Hepatocyte (in vitro differentiated cells): ENCODE results near the gene SPSB1. TPM values are rescaled to one million over a fixed set of nuclear protein-coding genes. Genes with fewer than 3 reads are reported as not detected.

ENCODE experiments used
- DNase-seq: peaks from one replicate; pipeline ENCODE4 v3.0.0-alpha.2; 2016; ENCODE audit warnings: low spot score
- H2AFZ ChIP-seq: fragments of 200-600 bp; sonication (generic); 2 replicates; pipeline ENCODE4 v1.6.0; 2016; ENCODE audit warnings: antibody characterized with exemption, mild to moderate bottlenecking
- H3K27ac ChIP-seq: fragments of 200-600 bp; sonication (generic); 2 replicates; pipeline ENCODE4 v1.5.1; 2016; ENCODE audit warnings: mild to moderate bottlenecking
- H3K27me3 ChIP-seq: fragments of 200-600 bp; sonication (generic); 2 replicates; pipeline ENCODE4 v1.6.1; 2016
- H3K36me3 ChIP-seq: fragments of 200-600 bp; sonication (generic); replicated peaks from 2 replicates; pipeline ENCODE4 v1.5.1; 2016; ENCODE audit warnings: low read depth; ENCODE audit not compliant: insufficient read depth
- H3K4me1 ChIP-seq: fragments of 200-600 bp; sonication (generic); 2 replicates; pipeline ENCODE4 v1.5.1; 2016; ENCODE audit warnings: mild to moderate bottlenecking, moderate library complexity; ENCODE audit not compliant: insufficient read depth
- H3K4me2 ChIP-seq: fragments of 200-600 bp; sonication (generic); 2 replicates; pipeline ENCODE4 v1.6.0; 2016
- H3K4me3 ChIP-seq: fragments of 200-600 bp; sonication (generic); 2 replicates; pipeline ENCODE4 v1.5.1; 2016; ENCODE audit warnings: mild to moderate bottlenecking
- H3K79me2 ChIP-seq: fragments of 200-600 bp; sonication (generic); 2 replicates; pipeline ENCODE4 v1.6.0; 2017; ENCODE audit warnings: mild to moderate bottlenecking
- H3K9me2 ChIP-seq: fragments of 200-600 bp; sonication (generic); replicated peaks from 2 replicates; pipeline ENCODE4 v1.6.0; 2017; ENCODE audit warnings: mild to moderate bottlenecking; ENCODE audit not compliant: insufficient read depth
- H3K9me3 ChIP-seq: fragments of 200-600 bp; sonication (generic); 2 replicates; pipeline ENCODE4 v1.5.1; 2016; ENCODE audit warnings: low read depth, mild to moderate bottlenecking
- H4K20me1 ChIP-seq: fragments of 200-600 bp; sonication (generic); 2 replicates; pipeline ENCODE4 v1.6.0; 2016; ENCODE audit warnings: mild to moderate bottlenecking; ENCODE audit not compliant: insufficient read depth, poor library complexity, severe bottlenecking
- CTCF ChIP-seq: fragments of 200-600 bp; sonication (generic); IDR thresholded peaks from 2 replicates; pipeline ENCODE4 v1.5.1; 2016; ENCODE audit warnings: antibody characterized with exemption, mild to moderate bottlenecking; ENCODE audit not compliant: poor library complexity
- EZH2 ChIP-seq: fragments of 200-600 bp; sonication (generic); IDR thresholded peaks from 2 replicates; pipeline ENCODE4 v1.6.1; 2016; ENCODE audit warnings: antibody characterized with exemption, mild to moderate bottlenecking, borderline replicate concordance
- EZH2phosphoT487 ChIP-seq: fragments of 200-600 bp; sonication (generic); IDR thresholded peaks from one replicate; pipeline ENCODE4 v1.6.1; 2018; ENCODE audit warnings: antibody characterized with exemption, mild to moderate bottlenecking, low read depth, moderate library complexity; ENCODE audit not compliant: unreplicated experiment, severe bottlenecking
- WGBS: methylation state at CpG from one replicate; pipeline ENCODE4 v1.1.6; 2016; ENCODE audit warnings: low lambda C conversion rate; ENCODE audit errors: missing lambda C conversion rate; 5-methylcytosine and 5-hydroxymethylcytosine counted together
- polyA plus RNA-seq: library from polyadenylated mRNA; unstranded; fragments of >200 nt; fragmentation: Nextera tagmentation; extraction: Ambion mirVana; gene quantifications from 2 replicates; pipeline ENCODE4 v1.2.1, GENCODE V29; 2016
- total RNA-seq: library from RNA; depleted of rRNA; stranded (reverse); fragments of >200 nt; gene quantifications from 2 replicates; pipeline ENCODE4 v1.2.3, GENCODE V29; 2014

SPSB1 gene
- total and polyA plus RNA-seq, 2 experiments from 2014 or later, result 61.3 to 102 TPM

- TF ChIP-seq CTCF (no peak), EZH2 (no peak), EZH2phosphoT487 (no peak)
- H3K79me2 ChIP-seq, result no peaks in the 10 kb centered on the region
- no peak overlapping the region for H3K4me3 ChIP-seq
- 97% methylated on average over 24 of the region's 24 CpGs for WGBS
- no peak overlapping the region for H3K4me2 ChIP-seq
- no peaks in the 10 kb centered on the region for H4K20me1 ChIP-seq
- no peaks in the 10 kb centered on the region for H3K27me3 ChIP-seq
- no peak overlapping the region for H2AFZ ChIP-seq
- H3K36me3 ChIP-seq, result no peaks in the 10 kb centered on the region
- no peaks in the 10 kb centered on the region for H3K9me3 ChIP-seq
- H3K9me2 ChIP-seq, result no peaks in the 10 kb centered on the region
- no peak overlapping the region for H3K27ac ChIP-seq
- no peak for DNase-seq
- peaks cover 18% of the 10 kb centered on the region for H3K4me1 ChIP-seq
These were observed 20.7 kb upstream of the SPSB1 start for GRCh38 chr1:9271861-9272595.

GRCh38 chr1:9273177-9273576 is 19.5 kb upstream of the SPSB1 start:
- H3K9me3 ChIP-seq, result no peaks in the 10 kb centered on the region
- no peaks in the 10 kb centered on the region for H3K36me3 ChIP-seq
- no peak for DNase-seq
- H3K4me2 ChIP-seq, result no peak overlapping the region
- H3K79me2 ChIP-seq, result no peaks in the 10 kb centered on the region
- whole genome bisulfite sequencing, result 81% methylated on average over 11 of the region's 11 CpGs
- no peak overlapping the region for H3K4me3 ChIP-seq
- H3K9me2 ChIP-seq, result no peaks in the 10 kb centered on the region
- H2AFZ ChIP-seq, result no peak overlapping the region
- TF ChIP-seq CTCF (no peak), EZH2phosphoT487 (no peak), EZH2 (no peak)
- H4K20me1 ChIP-seq, result no peaks in the 10 kb centered on the region
- H3K4me1 ChIP-seq, result peaks cover 18% of the 10 kb centered on the region
- no peak overlapping the region for H3K27ac ChIP-seq
- no peaks in the 10 kb centered on the region for H3K27me3 ChIP-seq

GRCh38 chr1:9275161-9275560 is 17.5 kb upstream of the SPSB1 start:
- H3K27me3 ChIP-seq, result no peaks in the 10 kb centered on the region
- H3K36me3 ChIP-seq, result no peaks in the 10 kb centered on the region
- no peak overlapping the region for H3K4me2 ChIP-seq
- 95% methylated on average over 10 of the region's 10 CpGs for WGBS
- H3K9me2 ChIP-seq, result no peaks in the 10 kb centered on the region
- no peak for DNase-seq
- no peak overlapping the region for H2AFZ ChIP-seq
- no peak overlapping the region for H3K27ac ChIP-seq
- no peaks in the 10 kb centered on the region for H3K9me3 ChIP-seq
- H3K4me3 ChIP-seq, result no peak overlapping the region
- no peaks in the 10 kb centered on the region for H3K79me2 ChIP-seq
- peaks cover 32% of the 10 kb centered on the region for H3K4me1 ChIP-seq
- no peaks in the 10 kb centered on the region for H4K20me1 ChIP-seq
- TF ChIP-seq CTCF, result no peak
- TF ChIP-seq EZH2, result no peak
- no peak for TF ChIP-seq EZH2phosphoT487
